Measurements from ENCODE around the gene SPATA7. TPM values are rescaled to one million over a fixed set of nuclear protein-coding genes. Genes with fewer than 3 reads are reported as not detected.

The SPATA7 gene
- total and polyA plus RNA-seq, 10 of the 15 experiments (the other 5 are each of a cell fraction or from before 2014, with no cell fraction given) = 0.39 to 3.0 (median 2.2) TPM

DNA sequence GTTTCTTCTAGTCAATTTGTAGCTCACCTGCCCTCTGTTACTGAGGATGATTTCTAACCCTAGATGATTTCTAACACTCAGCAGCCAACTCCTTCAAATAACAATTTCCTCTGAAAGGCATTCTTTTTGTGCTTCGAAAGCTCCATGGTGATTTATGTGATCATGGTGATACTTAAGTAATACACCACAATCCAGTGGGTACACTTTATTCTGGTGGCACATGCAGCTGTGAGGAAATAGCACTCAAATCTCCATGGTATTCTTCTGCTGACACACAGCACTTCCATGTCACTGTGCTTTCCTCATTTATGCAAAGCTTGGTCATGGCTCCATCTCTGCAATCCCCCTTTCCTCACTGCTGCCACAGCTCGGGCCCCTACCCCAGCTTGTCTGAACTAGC, 95.6 kb downstream of the SPATA7 start:
- H3K27ac ChIP-seq (ENCODE audit: control insufficient read depth, insufficient read depth) = no peak overlapping the region
- H4K20me1 ChIP-seq (ENCODE audit: control insufficient read depth, insufficient read depth) = no peaks in the 10 kb centered on the region
- no peak for FAIRE-seq
- TF ChIP-seq RELA (IDR thresholded peaks at IDR 0.05; ENCODE audit: borderline replicate concordance, partially characterized antibody) (no peak), CREB1 (IDR thresholded peaks at IDR 0.05; ENCODE audit: low read depth) (no peak), NFYB (IDR thresholded peaks at IDR 0.05; ENCODE audit: insufficient read depth, low read depth, low read length) (no peak), RAD21 (IDR thresholded peaks at IDR 0.05; ENCODE audit: insufficient read depth, low read depth, low read length) (no peak), ZZZ3 (IDR thresholded peaks at IDR 0.05; ENCODE audit: control insufficient read depth, insufficient read length, low read depth) (no peak), ATF3 (IDR thresholded peaks at IDR 0.05; ENCODE audit: borderline replicate concordance, extremely low read depth, low read depth, low read length) (no peak), SMARCA5 (IDR thresholded peaks at IDR 0.05) (no peak), DPF2 (IDR thresholded peaks at IDR 0.05) (no peak), ZBTB4 (CRISPR knock-in tag; IDR thresholded peaks at IDR 0.05) (no peak), ZNF274 (IDR thresholded peaks at IDR 0.05; ENCODE audit: insufficient read depth, insufficient read length) (no peak), CHD4 (IDR thresholded peaks at IDR 0.05) (no peak), ZBTB40 (IDR thresholded peaks at IDR 0.05; ENCODE audit: borderline replicate concordance) (no peak), CHD2 (IDR thresholded peaks at IDR 0.05; ENCODE audit: borderline replicate concordance, low read depth, low read length) (no peak), GABPA (IDR thresholded peaks at IDR 0.05; ENCODE audit: low read depth) (no peak), ZNF217 (IDR thresholded peaks at IDR 0.05) (no peak), PML (IDR thresholded peaks at IDR 0.05; ENCODE audit: low read length) (no peak)
- intact Hi-C loops (cut with micrococcal nuclease; ENCODE audit: unreplicated experiment) (no loop called here), in situ Hi-C loops (cut with MboI) (no loop called here)
- ChIA-PET SMC1A (ENCODE audit: uncharacterized antibody, unreplicated experiment) (no interaction called here), CTCF (no interaction called here), RAD21 (ENCODE audit: unreplicated experiment) (no interaction called here), POLR2A (no interaction called here)
- H2AFZ ChIP-seq (ENCODE audit: control insufficient read depth, low read depth, low read length) = no peak overlapping the region
- ATAC-seq = no peak
- WGBS (ENCODE audit: insufficient coverage, insufficient replicate concordance, low lambda C conversion rate, missing lambda C conversion rate) = 22% methylated on average over 2 of the region's 2 CpGs
- peaks cover 0 to 4% of the 10 kb centered on the region in 2 experiments; a peak in 2 of 4 replicates for H3K27me3 ChIP-seq (replicated peaks in 1 of 2; ENCODE audit: control insufficient read depth in 2 of 2, insufficient read depth in 2 of 2, low read length in 1 of 2)
- H3K4me2 ChIP-seq (ENCODE audit: control insufficient read depth, insufficient read depth) = no peak overlapping the region
- H3K9me3 ChIP-seq (replicated peaks; ENCODE audit: control insufficient read depth, insufficient read depth, low read length) = no peaks in the 10 kb centered on the region
- H3K4me3 ChIP-seq = no peak overlapping the region
- DNase-seq (ENCODE audit: low read depth, low spot score) = no peak
- H3K36me3 ChIP-seq (ENCODE audit: control insufficient read depth in 2 of 2, insufficient read depth in 2 of 2, low read length in 1 of 2) = no peaks in the 10 kb centered on the region
- H3K9ac ChIP-seq (ENCODE audit: control insufficient read depth, insufficient read depth, low read length) = no peak overlapping the region
- H3K79me2 ChIP-seq (ENCODE audit: control insufficient read depth, insufficient read depth, low read length) = no peaks in the 10 kb centered on the region
- no TSS peak for BruUV-seq (replicated peaks)
- no peaks in the 10 kb centered on the region for H3K4me1 ChIP-seq (ENCODE audit: control insufficient read depth, insufficient read depth, low read length)

Data from GM12878 (cell line).